RPMI8226 (cell line): ENCODE measurements around the gene TRAM2.

Experiments
- DNase-seq: peaks from one replicate; pipeline ENCODE4 v3.0.0-alpha.2; 2015

Gene TRAM2

GRCh38 chr6:52594221-52594620, 17.4 kb upstream of the TRAM2 start:
- DNase-seq = no peak

- no peak for DNase-seq
Observed at GRCh38 chr6:52591832-52592231, 15.0 kb upstream of the TRAM2 start.

GRCh38 chr6:52590152-52590891, 13.5 kb upstream of the TRAM2 start:
- DNase-seq = no peak

- DNase-seq = no peak
Observed at GRCh38 chr6:52588710-52589091, 11.8 kb upstream of the TRAM2 start.

GRCh38 chr6:52588087-52588709, 11.3 kb upstream of the TRAM2 start:
- no peak for DNase-seq

- no peak for DNase-seq
Observed at GRCh38 chr6:52587001-52587400, 10.1 kb upstream of the TRAM2 start.

GRCh38 chr6:52584203-52584602, 7.3 kb upstream of the TRAM2 start:
- DNase-seq = peak; percentile 78

GRCh38 chr6:52582996-52583395, 6.1 kb upstream of the TRAM2 start:
- no peak for DNase-seq

GRCh38 chr6:52582446-52582845, 5.6 kb upstream of the TRAM2 start:
- no peak for DNase-seq

GRCh38 chr6:52580905-52581304, 4.0 kb upstream of the TRAM2 start:
- peak; percentile 60 for DNase-seq

GRCh38 chr6:52579006-52579660, 2.3 kb upstream of the TRAM2 start:
- no peak for DNase-seq

GRCh38 chr6:52577778-52578463, 1.1 kb upstream of the TRAM2 start:
- no peak for DNase-seq

GRCh38 chr6:52576392-52577021, 353 bp downstream of the TRAM2 start:
- peak; percentile 89 for DNase-seq

GRCh38 chr6:52576054-52576391, 837 bp downstream of the TRAM2 start:
- peak; percentile 33 for DNase-seq

- DNase-seq = no peak
Observed at GRCh38 chr6:52575502-52575892, 1.4 kb downstream of the TRAM2 start.

- peak; percentile 87 for DNase-seq
Observed at GRCh38 chr6:52574709-52575501, 2.0 kb downstream of the TRAM2 start.

GRCh38 chr6:52573295-52573694, 3.6 kb downstream of the TRAM2 start:
- DNase-seq = no peak

GRCh38 chr6:52572536-52572935, 4.3 kb downstream of the TRAM2 start:
- DNase-seq = no peak

- DNase-seq = no peak
Observed at GRCh38 chr6:52571099-52571755, 5.6 kb downstream of the TRAM2 start.

- no peak for DNase-seq
Observed at GRCh38 chr6:52570291-52570700, 6.6 kb downstream of the TRAM2 start.

- DNase-seq = no peak
Observed at GRCh38 chr6:52568320-52568719, 8.5 kb downstream of the TRAM2 start.

GRCh38 chr6:52566853-52567279, 10.0 kb downstream of the TRAM2 start:
- no peak for DNase-seq
